ENCODE results near the gene SURF1.

- no peak for TF ChIP-seq POLR2A (IDR thresholded peaks at IDR 0.05)
- TF ChIP-seq CTCF (IDR thresholded peaks at IDR 0.05), result no peak
These were observed 29.2 kb upstream of the SURF1 start for GRCh38 chr9:133385452-133385851.

All from tibial nerve (tissue), 3 donors.